ENCODE measurements around the gene UGCG.

DNA sequence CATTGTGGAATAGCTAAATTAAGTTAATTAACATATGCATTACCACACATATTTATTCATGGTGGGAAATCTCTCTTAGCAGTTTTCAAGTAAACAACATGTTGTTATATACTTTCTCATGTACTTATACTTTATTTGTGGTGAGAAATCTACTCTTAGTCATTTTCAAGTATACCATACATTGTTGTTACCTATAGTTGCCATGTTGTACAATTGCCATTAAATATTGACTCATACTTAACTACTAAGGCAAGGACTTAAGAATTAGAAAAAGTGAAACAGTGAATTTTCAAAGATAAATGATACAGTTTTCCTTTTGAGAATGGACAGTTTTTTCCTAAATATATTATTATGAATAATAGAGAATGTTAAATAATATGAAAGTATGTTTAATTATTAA is 27.7 kb downstream of the UGCG start:
- TF ChIP-seq, protein P1, sequence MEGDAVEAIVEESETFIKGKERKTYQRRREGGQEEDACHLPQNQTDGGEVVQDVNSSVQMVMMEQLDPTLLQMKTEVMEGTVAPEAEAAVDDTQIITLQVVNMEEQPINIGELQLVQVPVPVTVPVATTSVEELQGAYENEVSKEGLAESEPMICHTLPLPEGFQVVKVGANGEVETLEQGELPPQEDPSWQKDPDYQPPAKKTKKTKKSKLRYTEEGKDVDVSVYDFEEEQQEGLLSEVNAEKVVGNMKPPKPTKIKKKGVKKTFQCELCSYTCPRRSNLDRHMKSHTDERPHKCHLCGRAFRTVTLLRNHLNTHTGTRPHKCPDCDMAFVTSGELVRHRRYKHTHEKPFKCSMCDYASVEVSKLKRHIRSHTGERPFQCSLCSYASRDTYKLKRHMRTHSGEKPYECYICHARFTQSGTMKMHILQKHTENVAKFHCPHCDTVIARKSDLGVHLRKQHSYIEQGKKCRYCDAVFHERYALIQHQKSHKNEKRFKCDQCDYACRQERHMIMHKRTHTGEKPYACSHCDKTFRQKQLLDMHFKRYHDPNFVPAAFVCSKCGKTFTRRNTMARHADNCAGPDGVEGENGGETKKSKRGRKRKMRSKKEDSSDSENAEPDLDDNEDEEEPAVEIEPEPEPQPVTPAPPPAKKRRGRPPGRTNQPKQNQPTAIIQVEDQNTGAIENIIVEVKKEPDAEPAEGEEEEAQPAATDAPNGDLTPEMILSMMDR (IDR thresholded peaks at IDR 0.05) = no peak
- no peak for TF ChIP-seq POLR2A (IDR thresholded peaks at IDR 0.05)

All from esophagus squamous epithelium (tissue), 4 donors.